Fibroblast of peridontal ligament (primary cell): ENCODE data around the gene PCSK2.
A peak's percentile ranks its signal among the peaks of the same experiment; 100 is the strongest.

Source experiments
- DNase-seq: peaks from one replicate; pipeline ENCODE4 v3.0.0-alpha.2; 2010; ENCODE audit errors: extremely low read depth

The PCSK2 gene

DNA sequence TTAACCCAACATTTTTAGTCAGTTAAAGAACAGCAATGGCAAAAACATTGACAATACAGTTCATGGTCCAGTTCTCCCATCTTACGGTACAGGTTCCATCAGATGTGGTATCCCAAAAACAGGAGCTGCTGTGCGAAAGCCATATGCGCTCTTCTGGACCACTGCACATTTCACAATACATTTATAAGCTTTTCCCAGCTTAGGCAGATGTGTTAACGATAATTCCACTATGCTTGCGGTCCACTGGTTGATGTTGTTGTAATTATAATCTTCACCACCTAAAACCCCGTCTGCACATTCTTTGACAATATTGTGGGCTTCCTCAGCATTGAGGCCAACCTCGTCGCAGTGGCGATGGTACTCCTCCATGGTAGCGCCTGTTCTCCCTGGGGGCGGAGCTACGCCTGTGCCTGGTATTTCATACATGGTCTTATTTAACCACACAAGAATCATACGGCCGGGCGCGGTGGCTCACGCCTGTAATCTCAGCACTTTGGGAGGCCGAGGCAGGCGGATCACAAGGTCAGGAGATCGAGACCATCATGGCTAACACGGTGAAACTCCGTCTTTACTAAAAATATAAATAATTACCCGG lies 252.3 kb downstream of the PCSK2 start:
- DNase-seq: no peak

DNA sequence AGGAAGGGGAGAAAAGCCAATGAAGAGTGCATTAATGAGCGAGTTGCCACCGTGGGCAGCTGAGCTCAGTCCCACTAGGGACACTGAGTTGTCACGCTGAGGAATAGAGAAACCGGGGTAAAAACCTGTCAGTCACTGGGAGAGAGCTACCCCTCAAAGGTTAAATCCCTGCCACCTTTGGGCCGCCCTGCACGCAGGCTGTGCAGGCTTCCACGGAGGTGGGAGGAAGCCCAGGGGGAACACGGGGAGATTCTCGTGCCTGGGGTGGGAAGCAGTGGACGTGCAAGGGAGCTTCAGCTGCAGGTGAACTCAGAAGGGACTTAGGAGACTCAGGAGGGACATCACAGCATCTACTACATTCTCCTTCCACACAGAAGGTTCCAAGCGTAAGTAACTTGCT lies 253.9 kb downstream of the PCSK2 start:
- no peak for DNase-seq

DNA sequence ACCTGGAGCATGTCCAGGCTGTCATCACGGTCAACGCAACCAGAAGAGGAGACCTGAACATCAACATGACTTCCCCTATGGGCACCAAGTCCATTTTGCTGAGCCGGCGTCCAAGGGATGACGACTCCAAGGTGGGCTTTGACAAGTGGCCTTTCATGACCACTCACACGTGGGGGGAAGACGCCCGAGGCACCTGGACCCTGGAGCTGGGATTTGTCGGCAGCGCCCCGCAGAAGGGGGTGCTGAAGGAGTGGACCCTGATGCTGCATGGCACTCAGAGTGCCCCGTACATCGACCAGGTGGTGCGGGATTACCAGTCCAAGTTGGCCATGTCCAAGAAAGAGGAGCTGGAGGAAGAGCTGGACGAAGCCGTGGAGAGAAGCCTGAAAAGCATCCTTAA lies 254.8 kb downstream of the PCSK2 start:
- DNase-seq: no peak

DNA sequence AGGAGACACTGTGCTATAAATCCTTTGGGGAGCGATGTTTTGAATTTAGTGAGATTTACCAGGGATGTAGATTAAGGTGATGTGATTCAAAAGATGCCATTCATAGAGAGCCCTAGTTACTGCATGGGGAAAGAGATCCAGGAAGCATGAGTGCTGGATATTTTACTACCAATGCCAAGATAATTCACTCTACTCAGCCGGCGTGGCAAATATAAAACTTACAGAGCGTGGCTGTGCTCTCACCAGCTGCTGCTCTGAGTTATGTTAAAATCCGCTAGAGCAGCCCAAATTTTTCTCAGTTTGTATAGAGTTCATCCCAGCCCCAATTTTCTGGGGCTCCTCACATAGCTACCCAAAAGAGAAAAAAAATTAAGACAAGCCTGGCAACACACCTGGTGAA lies 255.7 kb downstream of the PCSK2 start:
- DNase-seq: no peak

DNA sequence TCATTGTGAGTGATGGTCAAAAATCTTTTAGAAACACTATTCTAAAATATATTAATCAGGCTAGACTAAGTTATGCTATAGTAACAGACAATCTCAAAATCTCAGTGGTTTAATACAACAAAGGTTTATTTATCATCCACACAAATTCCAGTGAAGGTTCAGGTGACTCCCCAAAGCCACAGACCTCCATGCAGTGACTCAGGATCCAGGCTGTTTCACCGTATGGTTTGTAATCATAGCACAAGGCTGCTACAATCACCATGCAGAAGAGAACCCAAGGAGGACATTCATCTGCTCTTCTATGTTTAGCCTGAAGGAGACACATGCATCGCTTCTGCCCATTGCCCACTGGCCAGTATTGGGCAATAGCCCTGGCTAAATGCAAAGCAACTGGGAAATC lies 258.2 kb downstream of the PCSK2 start:
- no peak for DNase-seq

DNA sequence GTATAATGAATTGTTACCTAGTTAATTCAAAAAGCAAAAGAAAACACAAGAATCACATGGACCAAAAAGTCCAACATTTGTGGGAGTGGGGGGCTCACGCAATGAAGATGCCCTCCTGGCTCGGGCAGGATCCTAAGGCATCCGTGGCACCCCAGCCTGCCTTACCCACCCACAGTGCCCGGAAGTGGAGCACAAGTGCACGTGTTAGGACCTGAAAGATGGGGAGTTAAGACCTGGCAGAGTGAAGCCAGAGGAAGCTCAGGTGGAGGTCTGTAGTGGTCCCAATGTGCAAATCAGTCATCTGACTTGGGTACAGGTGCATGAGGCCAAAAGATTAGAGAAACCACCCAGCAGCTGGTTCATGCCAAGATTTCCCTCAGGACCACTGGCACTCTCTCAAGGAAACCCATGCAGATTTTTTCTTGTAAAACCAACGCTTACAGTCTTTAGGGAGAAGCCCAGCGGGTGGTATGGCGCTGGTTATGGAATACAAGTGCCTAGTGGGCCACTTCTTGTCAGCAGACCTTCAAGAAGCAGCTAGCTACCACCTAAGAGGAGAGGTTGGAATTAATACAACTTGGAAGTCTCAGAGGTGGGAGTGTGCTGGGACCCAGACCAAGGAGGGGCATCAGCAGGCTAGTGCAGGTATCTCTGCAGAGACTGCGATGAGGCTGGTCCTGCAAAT lies 262.2 kb downstream of the PCSK2 start:
- no peak for DNase-seq

DNA sequence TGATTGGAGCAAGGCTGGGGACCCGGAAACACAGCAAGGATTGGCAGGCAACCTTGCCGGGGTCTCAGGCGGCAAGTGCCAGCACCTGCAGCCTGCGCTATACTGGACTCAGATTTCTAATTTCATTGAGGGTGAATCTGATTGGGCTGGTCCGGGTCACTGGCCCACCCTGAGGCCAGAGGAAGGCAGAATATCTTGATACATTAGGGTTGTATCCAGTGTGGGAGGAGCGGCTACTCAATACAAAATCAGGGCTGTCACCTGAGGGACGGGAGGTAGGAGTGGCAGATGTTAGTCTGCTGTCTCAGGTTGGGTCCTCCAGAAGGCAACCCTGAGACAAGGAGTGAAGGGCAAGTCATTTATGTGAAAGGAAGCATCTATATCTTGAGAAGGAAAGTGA lies 263.7 kb downstream of the PCSK2 start:
- DNase-seq: no peak

DNA sequence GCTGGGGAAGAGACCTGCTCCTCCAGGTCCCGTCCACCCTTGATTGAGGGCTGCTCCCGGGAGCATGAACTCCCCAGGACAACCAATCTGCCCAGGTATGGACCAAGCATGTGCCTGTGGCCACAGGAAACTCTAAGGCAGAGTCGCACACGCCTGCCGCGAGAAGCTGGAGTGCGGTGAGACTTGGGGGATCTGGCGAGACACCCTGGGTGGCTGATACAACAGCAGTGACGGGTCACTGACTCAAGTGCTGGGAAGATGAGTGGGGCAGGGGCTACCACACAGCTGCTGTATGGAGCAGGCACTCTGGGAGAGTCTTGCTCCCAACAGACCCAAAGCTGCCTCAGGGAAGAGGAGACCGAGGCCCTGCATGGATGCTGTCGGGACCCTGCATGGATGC lies 264.2 kb downstream of the PCSK2 start:
- DNase-seq: no peak

DNA sequence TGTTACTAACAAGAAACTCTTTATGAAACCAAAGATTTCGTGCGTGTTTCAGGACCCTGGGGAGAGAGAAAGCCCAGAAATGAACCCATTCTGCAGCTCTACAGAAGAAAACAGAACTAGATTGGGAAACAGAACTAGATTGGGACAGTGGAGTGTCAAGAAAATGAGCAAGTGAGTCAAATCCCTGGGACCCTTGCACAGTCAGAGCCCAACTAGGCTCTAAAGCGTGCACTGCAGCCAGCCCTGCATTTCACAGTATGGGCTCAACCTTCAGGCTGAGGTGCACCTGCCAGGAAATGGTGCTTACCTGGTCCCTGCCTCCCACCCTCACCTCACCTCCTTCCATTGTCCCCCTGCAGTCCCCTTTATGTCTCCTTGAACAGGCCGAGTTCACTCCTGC lies 264.6 kb downstream of the PCSK2 start:
- no peak for DNase-seq

DNA sequence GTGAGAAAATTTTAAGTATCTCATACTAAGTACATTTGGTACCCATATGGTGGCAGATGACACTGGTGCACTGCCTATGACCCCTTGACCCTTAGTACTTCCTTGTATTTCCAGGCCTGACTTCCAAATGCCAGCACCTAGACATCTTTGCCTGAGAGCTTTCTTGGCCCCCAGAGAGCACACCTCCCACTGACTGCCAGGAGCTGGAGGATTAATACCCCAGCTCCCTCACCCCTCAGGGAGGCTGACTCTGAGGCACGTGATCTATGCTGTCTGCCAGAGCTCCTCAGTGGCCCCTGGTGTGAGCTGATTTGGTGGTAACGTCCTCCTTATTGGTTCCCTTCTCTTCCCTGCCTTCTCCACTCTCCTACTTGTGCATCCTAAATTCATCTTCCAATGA lies 266.3 kb downstream of the PCSK2 start:
- DNase-seq: no peak

DNA sequence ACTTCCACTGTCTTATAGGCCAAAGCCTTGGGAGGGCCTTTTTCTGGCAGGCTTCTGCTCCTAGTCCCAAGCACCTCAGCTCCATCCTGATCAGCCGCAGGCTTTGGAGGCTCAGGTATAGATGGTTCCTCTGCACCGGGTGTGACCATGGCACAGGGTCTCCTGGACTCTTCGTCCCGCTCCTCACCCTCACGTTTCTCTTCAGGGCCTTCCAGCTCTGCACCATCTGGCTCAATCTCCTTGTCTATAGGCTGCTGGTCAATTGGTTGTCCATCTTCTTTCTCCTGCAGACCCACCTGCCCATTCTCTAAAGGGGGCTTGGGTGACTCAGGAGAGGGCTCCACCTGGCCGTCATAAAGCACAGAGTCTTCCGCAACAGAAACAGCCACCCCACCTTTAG lies 267.4 kb downstream of the PCSK2 start:
- no peak for DNase-seq

DNA sequence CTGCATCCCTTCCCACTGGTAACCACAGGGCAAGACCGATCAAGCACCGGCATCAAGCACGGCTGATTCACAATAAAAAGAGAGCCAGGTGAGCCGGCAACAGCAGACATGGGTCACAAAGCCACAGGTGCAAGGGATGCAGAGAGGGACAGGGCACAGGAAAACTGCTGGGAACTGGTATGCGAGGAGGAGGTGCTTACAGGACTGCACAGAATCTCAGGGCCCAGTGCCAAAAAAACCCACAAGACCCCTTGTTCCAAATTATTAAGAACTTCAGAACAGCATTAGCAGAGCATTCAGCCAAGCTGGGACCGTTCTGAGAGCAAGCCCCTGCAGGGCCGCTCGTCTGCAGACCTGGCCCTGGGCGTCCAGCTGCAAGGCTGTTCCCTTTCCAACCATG lies 269.0 kb downstream of the PCSK2 start:
- no peak for DNase-seq

DNA sequence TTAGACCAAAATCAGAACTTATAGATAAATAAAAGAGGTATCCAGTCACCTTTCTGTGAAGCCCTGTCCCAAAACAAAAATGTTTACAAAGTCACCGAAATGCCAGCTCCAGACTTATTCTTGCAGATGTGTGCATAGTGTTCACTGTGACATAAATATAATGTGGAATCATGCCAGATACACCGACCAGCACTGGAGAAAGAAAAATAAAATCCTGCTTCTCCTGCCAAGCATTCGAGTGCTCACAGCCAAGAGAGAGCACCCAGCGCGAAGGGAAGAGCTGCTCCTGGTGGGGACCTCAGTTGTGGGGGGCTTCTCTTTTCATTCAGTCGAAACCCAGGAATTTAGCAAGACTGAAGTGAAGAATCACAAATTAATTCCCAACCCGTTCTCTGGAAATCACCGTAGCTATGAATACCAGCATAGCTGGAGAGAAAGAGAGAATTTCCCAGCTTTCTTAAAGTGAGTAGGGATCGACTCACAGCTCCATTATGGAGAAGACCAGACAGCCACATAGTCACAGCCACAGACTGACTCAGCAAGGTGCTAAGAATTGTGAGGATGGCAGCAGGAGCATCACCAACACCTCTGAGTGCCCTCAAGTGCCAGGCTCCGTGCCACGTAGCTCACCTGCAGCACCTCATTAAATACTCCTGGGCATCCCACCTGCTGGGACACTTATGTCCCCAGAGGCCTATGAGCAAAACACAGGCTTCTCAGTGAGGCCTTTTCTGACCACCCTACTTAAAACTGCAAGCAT lies 271.2 kb downstream of the PCSK2 start:
- no peak for DNase-seq

DNA sequence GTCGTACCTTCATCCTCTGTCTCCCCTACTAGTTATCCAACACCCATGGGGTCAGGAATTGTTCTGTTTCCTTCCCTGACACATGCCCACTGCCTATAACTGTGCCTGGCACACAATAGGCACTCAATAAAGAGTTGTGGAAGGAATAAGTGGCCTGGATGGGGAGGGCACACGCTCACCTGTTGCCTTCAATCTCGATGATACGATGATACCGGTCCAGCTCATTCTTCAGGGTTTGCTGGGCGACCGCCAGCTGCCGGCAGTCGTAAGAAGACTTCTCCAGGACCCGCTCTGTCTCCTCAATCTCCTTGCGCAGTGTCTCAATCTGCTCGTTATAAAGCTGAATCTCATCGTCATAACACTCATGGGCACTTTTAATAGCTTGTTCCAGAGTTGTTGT lies 271.8 kb downstream of the PCSK2 start:
- no peak for DNase-seq

DNA sequence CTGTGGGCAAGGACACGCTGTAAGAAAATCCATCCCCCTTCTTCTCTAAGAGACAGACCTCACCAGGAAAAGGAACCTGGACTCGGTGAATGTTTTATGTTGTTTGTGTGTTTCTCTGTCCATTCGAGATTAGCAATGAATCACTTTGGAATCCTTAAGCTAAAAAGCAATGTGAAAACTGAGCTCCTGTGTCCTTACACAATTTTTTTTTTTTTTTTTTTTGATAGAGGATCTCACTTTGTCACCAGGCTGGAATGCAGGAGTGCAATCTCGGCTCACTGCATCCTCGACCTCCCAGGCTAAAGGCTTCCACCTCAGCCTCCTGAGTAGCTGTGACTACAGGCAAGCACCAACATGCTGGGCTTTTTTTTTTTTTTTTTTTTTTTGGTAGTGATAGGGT lies 272.2 kb downstream of the PCSK2 start:
- peak; percentile 6 for DNase-seq

DNA sequence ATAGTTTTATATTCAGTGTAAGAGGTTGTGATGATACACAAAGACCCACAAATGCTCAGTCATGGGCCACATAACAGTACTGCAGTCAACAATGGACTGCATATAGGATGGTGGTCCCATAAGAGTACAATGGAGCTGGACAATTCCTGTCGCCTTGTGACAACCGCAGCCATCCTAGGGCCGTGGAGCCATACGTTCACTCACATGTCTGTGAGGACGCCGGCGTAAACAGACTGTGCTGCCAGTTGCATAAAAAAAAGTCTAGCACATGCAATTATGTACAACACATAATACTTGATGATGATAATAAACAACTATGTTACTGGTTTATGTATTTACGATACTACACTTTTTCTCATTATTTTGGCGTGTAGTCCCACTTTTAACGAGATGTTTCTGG lies 273.4 kb downstream of the PCSK2 start:
- no peak for DNase-seq

DNA sequence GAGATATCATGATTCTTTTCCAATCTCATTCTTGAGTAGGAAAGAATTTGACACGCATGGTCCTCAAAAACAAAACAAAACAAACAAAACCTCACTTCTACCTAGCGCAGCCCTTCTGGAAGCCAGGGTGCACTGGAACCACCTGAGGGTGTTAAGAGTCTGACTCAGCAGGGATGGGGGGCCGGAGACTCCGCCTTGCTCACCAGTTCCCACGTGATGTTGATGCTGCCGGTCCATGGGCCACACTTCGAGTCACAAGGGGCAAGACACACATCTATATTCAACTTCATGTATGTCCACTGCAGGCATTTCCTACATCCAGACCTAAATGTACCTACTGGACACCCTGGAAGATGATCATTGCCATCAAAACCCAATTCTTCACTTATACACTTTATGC lies 274.0 kb downstream of the PCSK2 start:
- no peak for DNase-seq

DNA sequence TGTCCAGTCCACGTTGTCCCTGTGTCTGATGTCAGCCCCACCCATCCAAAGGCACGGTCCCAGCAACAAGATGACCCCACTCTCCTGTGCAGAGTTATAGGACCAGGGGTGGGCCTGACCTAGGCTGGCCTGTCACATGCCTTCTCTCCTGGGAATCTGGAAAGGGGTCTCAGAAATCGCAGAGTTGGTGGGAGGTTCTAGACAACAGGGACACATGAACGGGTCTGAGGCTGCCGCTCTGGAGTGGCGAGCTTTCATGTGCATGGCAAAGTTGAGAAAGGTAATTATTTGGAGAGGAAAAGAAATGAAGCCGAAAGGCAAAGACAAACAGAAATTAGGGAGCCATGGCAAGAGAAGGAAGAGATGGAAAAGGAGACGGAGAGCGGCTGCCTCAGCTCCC lies 274.9 kb downstream of the PCSK2 start:
- no peak for DNase-seq

DNA sequence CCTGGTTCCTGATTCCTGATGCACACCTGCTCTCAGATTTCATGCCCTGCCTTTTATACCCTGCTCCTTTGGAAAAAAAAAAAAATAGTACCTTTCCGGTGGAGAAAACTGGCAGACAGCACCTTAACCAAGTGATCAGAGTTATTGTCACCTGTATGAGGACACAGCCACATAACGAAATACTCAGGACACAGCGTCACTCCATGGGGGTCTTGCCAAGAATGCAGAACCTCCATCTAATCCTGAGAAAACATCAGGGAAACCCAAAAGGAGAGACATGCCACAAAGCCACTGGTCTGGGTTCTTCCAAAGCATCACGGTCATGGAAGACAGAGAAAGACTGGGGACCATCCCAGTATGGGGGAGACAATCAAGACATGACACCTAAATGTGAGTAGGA lies 275.3 kb downstream of the PCSK2 start:
- DNase-seq: no peak

DNA sequence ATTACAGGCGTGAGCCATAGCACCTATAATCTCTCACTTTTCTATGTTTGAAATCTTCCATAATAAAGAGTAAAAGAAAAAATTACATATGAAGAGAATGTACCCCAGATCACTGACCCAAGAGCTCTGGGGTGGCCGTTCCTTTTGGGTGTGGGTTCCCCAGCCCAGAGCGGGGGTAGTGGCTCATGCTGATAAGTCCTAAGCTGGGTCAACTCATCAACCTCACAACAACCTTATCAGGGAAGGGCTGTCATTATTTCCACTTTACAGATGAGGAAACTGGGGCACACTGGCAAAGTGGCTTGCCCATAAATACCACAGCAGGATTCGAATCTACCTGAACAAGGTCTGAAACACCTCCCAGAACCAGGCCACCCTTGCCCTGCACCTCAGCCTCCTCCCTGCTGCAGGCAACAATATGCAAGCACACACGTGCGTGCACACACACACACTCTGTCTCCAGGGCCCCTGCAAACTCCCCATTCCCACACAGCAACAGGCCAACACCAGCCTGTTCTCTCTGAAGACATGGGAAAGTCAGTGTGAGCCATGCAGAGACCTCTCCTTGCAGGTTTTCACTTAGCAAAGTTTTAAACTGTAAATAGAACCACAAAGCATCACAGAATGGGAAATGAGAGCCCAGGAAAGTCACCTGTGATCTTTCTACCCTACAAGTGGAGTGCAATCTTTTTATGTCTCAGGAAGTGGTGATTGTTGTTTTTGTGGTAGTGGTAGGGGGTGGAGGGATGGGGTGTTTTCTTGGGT lies 276.6 kb downstream of the PCSK2 start:
- no peak for DNase-seq

DNA sequence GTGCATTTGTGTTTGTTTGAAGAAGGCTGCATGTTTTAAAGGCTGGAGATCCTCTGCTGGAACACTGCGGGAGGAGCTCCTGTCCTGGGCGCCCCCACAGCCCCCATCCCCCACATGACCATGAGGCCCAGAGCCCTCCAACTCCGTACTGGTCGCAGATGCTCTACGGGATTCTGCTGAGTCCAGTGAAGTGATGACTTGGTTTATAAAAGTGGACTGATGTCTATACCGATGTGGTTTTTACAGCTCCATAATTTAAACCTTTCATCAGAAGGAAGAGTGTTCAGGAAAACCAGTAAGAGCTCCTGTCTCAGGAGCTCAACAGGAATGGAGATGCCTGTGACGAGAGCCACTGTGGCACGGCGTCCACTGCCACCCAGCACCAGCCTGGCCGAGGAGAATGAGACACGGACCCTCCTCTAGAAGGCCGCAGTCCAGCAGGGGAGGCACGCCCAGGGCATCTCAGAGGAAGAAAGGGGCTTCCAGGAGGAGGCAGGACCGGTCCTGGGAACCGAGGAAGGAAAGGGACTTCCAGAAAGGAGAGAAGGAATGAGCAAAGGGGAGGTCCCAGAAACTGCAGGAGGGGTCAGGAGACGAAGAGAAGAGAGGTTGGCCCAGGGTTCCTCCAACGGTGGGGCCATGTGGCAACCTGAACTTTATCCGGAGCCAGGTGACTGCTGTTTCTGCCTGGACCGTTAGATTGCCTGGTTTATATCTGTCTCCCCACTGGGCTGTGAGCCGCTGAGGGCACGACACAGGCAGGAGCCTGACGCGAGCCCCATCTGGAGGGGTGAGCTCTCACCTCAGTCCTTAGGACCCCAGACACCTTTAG lies 277.4 kb downstream of the PCSK2 start:
- no peak for DNase-seq
